MV-4-11 (cell line): ENCODE data around the gene CD8A.
A peak's percentile ranks its signal among the peaks of the same experiment; 100 is the strongest.
"Not testable (repeated sequence)": the region's sequence is repeated elsewhere in the genome, so short reads cannot be mapped to it uniquely, and the experiment has no call there.

Source experiments
- DNase-seq: peaks from one replicate; lab custom pipeline; 2025; lab: John Stamatoyannopoulos, UW

Gene CD8A

GRCh38 chr2:86790676-86791572 is at the start of gene CD8A:
Gene CD8A (minus strand): TSS chr2:86790913. CDS start chr2:86790825, 88 bp downstream.
- peak; percentile 55 for DNase-seq

- DNase-seq = not testable (repeated sequence)
Measured at GRCh38 chr2:86839871-86840548, 49.3 kb upstream of the CD8A start.

GRCh38 chr2:86839455-86839854 is 48.7 kb upstream of the CD8A start:
- not testable (repeated sequence) for DNase-seq

GRCh38 chr2:86837714-86838113 is 47.0 kb upstream of the CD8A start:
- not testable (repeated sequence) for DNase-seq

- peak; percentile 90 for DNase-seq
Measured at GRCh38 chr2:86836915-86837695, 46.4 kb upstream of the CD8A start.

- DNase-seq = not testable (repeated sequence)
Measured at GRCh38 chr2:86835548-86835889, 44.8 kb upstream of the CD8A start.

GRCh38 chr2:86833315-86833714 is 42.6 kb upstream of the CD8A start:
- no peak for DNase-seq

DNA sequence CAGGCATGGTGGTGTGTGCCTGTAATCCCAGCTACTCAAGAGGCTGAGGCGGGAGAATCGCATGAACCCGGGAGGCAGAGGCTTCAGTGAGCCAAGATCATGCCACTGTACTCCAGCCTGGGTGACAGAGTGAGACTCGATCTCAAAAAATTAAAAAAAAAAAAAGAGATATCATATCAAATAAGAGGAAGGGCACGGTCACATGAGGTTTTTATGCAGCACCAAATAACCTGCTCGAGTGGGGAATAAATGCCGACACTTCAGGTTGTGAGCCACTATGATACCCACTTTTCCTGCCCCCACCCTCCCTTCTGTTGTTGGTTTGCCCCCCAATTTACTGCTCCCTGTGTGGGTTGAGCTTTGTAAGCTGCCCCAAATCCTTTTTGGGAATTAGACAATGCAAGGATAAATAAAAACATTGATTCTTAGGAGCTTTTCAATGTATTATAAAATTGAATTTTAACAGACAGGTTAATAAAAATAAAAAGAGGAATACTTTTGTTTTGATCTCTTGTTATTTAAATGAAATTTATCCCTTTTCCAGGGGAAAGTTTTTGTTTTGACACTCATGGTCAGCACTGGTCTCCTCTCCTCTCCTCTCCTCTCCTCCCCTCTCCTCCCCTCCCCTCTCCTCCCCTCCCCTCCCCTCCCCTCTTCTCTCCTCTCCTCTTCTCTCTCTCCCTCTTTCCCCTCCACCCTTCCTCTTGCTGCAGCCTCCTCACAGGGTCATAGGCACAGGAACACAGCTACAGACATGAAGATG is 41.8 kb upstream of the CD8A start:
- no peak for DNase-seq

- no peak for DNase-seq
Measured at GRCh38 chr2:86831537-86831936, 40.8 kb upstream of the CD8A start.

GRCh38 chr2:86826951-86827350 is 36.2 kb upstream of the CD8A start:
- no peak for DNase-seq

DNA sequence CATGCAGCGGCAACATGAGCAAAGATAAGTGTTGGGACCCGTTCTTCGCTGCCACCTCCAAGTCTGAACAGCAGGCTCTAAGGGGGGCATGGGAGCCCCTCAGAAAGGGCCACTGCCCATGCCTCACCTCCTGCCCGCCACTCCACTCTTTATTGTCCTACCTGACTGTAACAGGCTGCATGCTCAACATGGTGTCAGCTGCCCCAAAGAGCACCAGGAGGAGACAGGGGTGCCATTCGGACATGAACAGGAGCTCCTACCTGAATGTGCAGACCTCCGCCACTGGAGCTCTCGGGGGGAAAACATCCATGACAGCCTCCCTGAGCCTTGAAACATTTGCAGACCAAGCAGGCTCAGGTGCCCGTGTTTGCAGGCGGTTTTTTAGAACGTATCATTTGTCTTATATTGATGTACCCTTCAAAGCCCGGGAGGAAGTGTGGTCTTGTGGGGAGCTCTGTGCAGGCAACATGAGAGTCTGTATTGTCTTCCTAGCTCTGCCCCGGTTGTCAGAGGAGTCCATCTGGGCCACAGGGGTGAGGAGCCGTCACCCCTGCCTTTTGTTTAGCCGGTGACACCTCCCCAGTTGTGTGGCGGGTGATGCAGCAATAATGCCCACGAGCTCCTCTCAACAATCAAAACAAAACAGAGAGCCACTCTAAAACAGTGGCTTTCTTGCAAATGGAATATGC is 35.1 kb upstream of the CD8A start:
- no peak for DNase-seq

GRCh38 chr2:86825036-86825692 is 34.5 kb upstream of the CD8A start:
- no peak for DNase-seq

GRCh38 chr2:86822668-86823345 is 32.1 kb upstream of the CD8A start:
- DNase-seq = no peak

DNA sequence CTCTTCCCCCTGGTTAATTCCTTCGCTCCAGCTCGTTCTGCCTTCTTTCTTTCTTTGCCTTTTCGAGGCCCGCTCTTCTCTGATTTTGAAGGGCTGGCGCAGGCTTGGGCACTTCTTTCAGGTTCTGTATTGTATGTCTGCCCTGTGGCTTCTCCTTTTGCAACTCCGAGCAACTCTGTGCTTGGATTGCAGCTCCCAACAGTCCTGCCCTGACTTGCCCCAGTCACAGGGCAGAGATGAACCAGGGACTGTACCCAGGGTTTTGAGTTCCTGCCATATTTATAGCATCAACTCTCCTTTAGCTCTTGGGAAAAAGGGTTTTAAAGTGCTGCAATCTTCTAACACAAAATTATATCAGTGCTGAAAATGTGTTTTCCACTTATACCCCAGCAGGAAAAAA is 31.1 kb upstream of the CD8A start:
- no peak for DNase-seq

GRCh38 chr2:86821306-86821705 is 30.6 kb upstream of the CD8A start:
- no peak for DNase-seq

DNA sequence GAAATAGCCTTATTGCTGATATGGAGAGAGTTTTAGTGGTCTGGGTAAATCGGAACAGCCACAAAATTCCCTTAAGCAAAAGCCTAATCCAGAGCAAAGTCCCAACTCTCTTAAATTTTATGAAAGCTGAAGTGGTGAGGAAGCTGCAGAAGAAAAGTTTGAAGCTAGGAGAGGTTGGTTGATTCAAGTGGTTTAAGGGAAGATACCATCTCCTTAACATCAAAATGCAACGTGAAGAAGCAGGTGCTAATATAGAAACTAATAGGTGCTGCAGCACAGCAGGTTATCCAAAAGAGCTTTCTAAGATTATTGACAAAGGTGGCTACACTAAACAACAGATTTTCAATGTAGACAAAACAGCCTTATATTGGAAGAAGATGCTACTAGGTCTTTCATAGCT is 28.2 kb upstream of the CD8A start:
- no peak for DNase-seq

DNA sequence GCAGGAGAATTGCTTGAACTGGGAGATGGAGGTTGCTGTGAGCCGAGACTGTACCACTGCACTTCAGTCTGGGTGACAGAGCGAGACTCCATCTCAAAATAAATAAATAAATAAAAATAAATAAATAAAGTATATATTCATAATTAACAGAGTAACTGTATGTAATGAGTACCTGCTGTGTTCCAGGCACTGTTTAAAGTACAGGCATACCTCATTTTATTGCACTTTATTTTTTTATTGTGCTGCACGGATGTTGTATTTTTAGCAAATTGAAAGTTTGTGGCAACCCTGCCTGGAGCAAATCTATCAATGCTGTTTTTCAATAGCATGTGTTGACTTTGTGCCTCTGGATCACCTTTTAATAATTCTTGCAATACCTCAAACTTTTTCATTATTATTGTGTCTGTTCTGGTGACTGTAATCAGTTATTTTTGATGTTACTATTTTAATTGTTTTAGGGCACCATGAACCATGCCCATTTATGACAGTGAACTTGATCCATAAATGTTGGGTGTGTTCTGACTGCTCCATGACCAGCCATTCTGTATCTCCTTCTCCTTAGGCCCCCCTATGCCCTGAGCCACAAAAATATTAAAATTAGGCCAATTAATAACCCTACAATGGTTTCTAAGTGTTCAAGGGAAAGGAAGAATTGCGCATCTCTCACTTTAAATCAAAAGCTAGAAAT is 27.5 kb upstream of the CD8A start:
- no peak for DNase-seq

DNA sequence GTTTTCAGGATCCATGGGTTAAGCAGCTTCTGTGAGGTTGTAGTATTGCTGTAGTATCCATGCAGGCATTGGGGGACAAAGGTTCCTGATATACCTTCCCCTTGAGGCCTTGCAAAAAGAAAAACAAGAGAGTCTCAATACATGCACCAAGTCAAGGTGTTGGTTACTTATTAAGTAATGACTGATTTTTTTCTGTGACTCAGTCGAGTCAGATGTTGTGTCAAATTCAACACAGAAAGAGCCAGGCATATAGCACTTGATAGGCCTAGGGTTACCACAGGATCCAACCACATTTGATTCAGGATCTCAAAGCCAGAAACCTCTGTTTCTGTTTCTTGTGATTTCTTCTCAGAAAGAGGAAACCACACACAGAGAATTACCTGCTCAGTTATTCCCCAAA is 24.9 kb upstream of the CD8A start:
- DNase-seq = no peak

DNA sequence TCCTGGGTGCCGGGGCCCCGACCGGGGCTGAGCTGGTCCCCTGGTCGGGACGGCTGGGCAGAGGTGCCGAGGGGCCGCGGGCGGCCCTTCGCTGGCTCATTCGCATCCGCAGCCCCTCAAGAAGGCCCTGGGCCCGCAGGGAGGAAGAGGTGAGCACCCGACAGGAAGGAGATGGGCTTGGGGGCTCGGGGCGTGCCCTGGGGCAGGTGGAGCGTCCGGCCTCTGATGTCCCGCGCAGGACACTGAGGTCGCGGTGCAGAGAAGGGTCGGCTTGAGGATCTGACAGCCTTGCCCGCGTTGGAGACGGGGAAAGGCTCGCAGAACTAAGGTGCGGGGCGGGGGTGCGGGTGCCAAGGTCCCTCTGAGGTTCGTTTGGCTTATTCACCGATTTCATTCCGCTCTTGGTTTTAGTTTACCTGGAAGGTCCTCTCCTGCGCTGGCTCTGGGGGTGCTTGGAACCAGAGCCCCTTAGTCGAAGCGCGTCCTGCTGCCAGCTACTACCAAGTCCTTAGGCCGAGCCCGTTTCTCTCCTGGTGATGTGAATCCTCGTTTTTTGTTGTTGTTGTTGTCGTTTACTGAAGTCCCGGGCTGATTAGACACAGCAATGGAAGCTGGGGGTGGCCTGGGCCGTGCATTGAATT is 18.9 kb upstream of the CD8A start:
- DNase-seq = no peak
